Peyer's patch (tissue), 4 donors: ENCODE results near the gene SLC22A13. TPM values are rescaled to one million over a fixed set of nuclear protein-coding genes. Genes with fewer than 3 reads are reported as not detected.

Source experiments
- DNase-seq, 3 donors: peaks; one replicate each; pipeline ENCODE4 v3.0.0-alpha.2; 2017 to 2019
- H3K27ac ChIP-seq, 4 donors: fragments of 200-600 bp; sonication (generic); one replicate each; pipeline ENCODE4 v1.5.1; 2016 to 2019
- H3K27me3 ChIP-seq, 2 donors: fragments of 200-600 bp; sonication (generic); one replicate each; pipeline ENCODE4 v1.5.1; 2019
- H3K36me3 ChIP-seq, 3 donors: fragments of 200-600 bp; sonication (generic); one replicate each; pipeline ENCODE4 v1.5.1; 2016 to 2019
- H3K4me1 ChIP-seq, 4 donors: fragments of 200-600 bp; sonication (generic); one replicate each; pipeline ENCODE4 v1.5.1; 2016 to 2019
- H3K4me3 ChIP-seq, 4 donors: fragments of 200-600 bp; sonication (generic); 1 replicate in 3 of 4; 2 replicates in 1 of 4; pipeline ENCODE4 v1.5.1; 2016 to 2019; ENCODE audit warnings: mild to moderate bottlenecking in 1 of 4
- H3K9me3 ChIP-seq, 4 donors: fragments of 200-600 bp; sonication (generic); one replicate each; pipeline ENCODE4 v1.5.1; 2016 to 2019; ENCODE audit warnings: mild to moderate bottlenecking in 1 of 4
- POLR2A ChIP-seq, 2 donors: fragments of 450-650 bp; IDR thresholded peaks; one replicate each; pipeline ENCODE4 v1.5.1; 2017; ENCODE audit warnings: antibody characterized with exemption in 2 of 2, mild to moderate bottlenecking in 2 of 2, moderate library complexity in 2 of 2
- total RNA-seq, 4 donors: library from RNA; depleted of rRNA; stranded (reverse); fragments of >200 nt; gene quantifications; one replicate each; pipeline ENCODE4 v1.1.0, GENCODE V29; 2016
- TF ChIP-seq, protein P1 (sequence below), 6 experiments: fragments of 450-650 bp in 4 of 6; fragments of 200-600 bp in 2 of 6; sonication (generic) in 1 of 6; IDR thresholded peaks; one replicate each; pipeline ENCODE4 v1.5.1; 2017 to 2019; ENCODE audit warnings: antibody characterized with exemption in 6 of 6, mild to moderate bottlenecking in 3 of 6, moderate library complexity in 1 of 6

The SLC22A13 gene
- total RNA-seq, 4 donors from 2014 or later: 1.4 to 5.0 (median 1.7) TPM; not detected in 1

DNA sequence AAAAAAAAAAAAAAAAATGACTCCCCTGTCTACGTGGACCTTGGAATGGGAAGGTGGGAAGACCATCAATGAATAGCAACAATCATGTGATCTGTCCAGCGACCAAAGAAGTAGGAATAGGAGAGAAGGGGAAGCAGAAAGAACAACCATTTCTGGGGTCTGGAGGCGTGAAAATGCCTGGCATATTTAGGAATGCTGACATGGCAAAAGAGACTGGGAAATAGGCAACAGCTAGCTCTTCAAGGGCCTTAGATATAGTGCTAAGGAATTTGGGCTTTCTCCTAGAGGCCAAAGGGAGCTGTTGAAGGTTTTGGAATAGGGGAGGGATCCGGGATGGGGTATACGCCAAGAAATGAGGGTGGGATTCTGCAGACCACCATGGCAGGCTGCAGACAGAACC is 5.9 kb downstream of the SLC22A13 start:
- Histone ChIP-seq H3K36me3 (peaks cover 0 to under 1% (median 0%) of the 10 kb centered on the region in 3 donors), H3K27me3 (no peaks in the 10 kb centered on the region), H3K4me1 (no peaks in the 10 kb centered on the region), H3K9me3 (no peaks in the 10 kb centered on the region), H3K27ac (no peak overlapping the region), H3K4me3 (no peak overlapping the region)
- DNase-seq: no peak
- TF ChIP-seq POLR2A (IDR thresholded peaks at IDR 0.05): no peak
- TF ChIP-seq, protein P1, sequence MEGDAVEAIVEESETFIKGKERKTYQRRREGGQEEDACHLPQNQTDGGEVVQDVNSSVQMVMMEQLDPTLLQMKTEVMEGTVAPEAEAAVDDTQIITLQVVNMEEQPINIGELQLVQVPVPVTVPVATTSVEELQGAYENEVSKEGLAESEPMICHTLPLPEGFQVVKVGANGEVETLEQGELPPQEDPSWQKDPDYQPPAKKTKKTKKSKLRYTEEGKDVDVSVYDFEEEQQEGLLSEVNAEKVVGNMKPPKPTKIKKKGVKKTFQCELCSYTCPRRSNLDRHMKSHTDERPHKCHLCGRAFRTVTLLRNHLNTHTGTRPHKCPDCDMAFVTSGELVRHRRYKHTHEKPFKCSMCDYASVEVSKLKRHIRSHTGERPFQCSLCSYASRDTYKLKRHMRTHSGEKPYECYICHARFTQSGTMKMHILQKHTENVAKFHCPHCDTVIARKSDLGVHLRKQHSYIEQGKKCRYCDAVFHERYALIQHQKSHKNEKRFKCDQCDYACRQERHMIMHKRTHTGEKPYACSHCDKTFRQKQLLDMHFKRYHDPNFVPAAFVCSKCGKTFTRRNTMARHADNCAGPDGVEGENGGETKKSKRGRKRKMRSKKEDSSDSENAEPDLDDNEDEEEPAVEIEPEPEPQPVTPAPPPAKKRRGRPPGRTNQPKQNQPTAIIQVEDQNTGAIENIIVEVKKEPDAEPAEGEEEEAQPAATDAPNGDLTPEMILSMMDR (IDR thresholded peaks at IDR 0.05): no peak

DNA sequence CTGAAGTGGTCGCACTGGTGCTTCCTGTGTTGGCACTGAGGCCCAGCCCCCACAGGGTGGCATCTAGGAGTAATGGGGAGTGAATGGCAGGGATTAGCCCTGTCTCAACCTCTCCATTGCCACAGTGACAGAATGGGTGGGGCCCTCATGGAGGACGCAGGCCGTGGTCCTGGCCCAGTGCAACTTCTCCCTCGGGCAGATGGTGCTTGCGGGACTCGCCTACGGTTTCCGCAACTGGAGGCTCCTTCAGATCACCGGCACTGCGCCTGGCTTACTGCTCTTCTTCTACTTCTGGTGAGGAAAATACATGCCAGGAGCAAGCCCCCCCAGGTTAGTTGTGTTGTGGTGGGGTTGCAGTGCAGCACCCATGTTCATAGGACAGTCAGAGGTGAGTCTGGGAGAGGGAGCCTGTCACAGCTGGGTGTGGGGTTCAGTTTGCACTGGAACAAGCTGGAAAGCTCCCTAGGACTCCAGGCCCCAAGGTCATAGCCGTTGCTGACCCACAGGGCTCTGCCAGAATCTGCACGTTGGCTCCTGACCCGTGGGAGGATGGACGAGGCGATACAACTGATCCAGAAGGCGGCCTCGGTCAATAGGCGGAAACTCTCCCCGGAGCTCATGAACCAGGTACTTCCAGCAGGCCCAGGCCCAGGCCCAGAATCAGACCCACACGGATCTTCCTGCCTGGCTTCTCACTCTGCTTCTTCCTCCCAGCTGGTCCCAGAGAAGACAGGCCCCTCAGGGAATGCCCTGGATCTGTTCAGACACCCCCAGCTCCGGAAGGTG is 9.4 kb downstream of the SLC22A13 start:
- no peaks in the 10 kb centered on the region for H3K4me1 ChIP-seq
- H3K27ac ChIP-seq: no peak overlapping the region
- H3K4me3 ChIP-seq: no peak overlapping the region
- peaks cover 0 to 6% (median 0%) of the 10 kb centered on the region in 3 donors for H3K36me3 ChIP-seq
- H3K27me3 ChIP-seq: no peaks in the 10 kb centered on the region
- H3K9me3 ChIP-seq: no peaks in the 10 kb centered on the region
- no peak for TF ChIP-seq POLR2A (IDR thresholded peaks at IDR 0.05)
- TF ChIP-seq, protein P1 (IDR thresholded peaks at IDR 0.05): no peak
- DNase-seq: no peak

- DNase-seq: no peak
- no peaks in the 10 kb centered on the region for H3K9me3 ChIP-seq
- H3K27me3 ChIP-seq: no peaks in the 10 kb centered on the region
- H3K4me1 ChIP-seq: no peaks in the 10 kb centered on the region
- TF ChIP-seq POLR2A (IDR thresholded peaks at IDR 0.05): no peak
- H3K4me3 ChIP-seq: no peak overlapping the region
- H3K27ac ChIP-seq: no peak overlapping the region
- H3K36me3 ChIP-seq: peaks cover 0 to 6% (median 0%) of the 10 kb centered on the region in 3 donors
These were observed 10.0 kb downstream of the SLC22A13 start for GRCh38 chr3:38275658-38276057.

- no peak for DNase-seq
- H3K4me3 ChIP-seq: no peak overlapping the region
- no peaks in the 10 kb centered on the region for H3K9me3 ChIP-seq
- H3K4me1 ChIP-seq: no peaks in the 10 kb centered on the region
- H3K36me3 ChIP-seq: peaks cover 0 to 6% (median 0%) of the 10 kb centered on the region in 3 donors
- TF ChIP-seq, protein P1 (IDR thresholded peaks at IDR 0.05): no peak
- no peak for TF ChIP-seq POLR2A (IDR thresholded peaks at IDR 0.05)
- no peaks in the 10 kb centered on the region for H3K27me3 ChIP-seq
- H3K27ac ChIP-seq: no peak overlapping the region
These were observed 10.7 kb downstream of the SLC22A13 start for GRCh38 chr3:38276081-38276916.

- Histone ChIP-seq H3K4me1 (no peaks in the 10 kb centered on the region), H3K36me3 (peaks cover 0 to 6% (median 0%) of the 10 kb centered on the region in 3 donors), H3K27me3 (no peaks in the 10 kb centered on the region), H3K4me3 (no peak overlapping the region), H3K27ac (no peak overlapping the region), H3K9me3 (no peaks in the 10 kb centered on the region)
- TF ChIP-seq, protein P1 (IDR thresholded peaks at IDR 0.05): no peak
- no peak for TF ChIP-seq POLR2A (IDR thresholded peaks at IDR 0.05)
- DNase-seq: no peak
These were observed 11.5 kb downstream of the SLC22A13 start for GRCh38 chr3:38276917-38277630.
